Caco-2 (cell line): Measurements from ENCODE around the gene DIRAS1. TPM values are rescaled to one million over a fixed set of nuclear protein-coding genes. Genes with fewer than 3 reads are reported as not detected.
"Not testable (repeated sequence)": the region's sequence is repeated elsewhere in the genome, so short reads cannot be mapped to it uniquely, and the experiment has no call there.

Experiments used
- BruUV-seq: library from RNA; stranded (reverse); fragments of 400-500 nt; replicated peaks from 2 replicates; lab custom pipeline; 2021; lab: Mats Ljungman, UMichigan
- CTCF ChIA-PET: fragments of 300-600 bp; sonication (Branson Sonifier 250); formaldehyde crosslinking; loops from one replicate; lab custom pipeline; 2022; ENCODE audit warnings: antibody characterized with exemption; lab: Charles Lee
- POLR2A ChIA-PET: fragments of 300-600 bp; sonication (Branson Sonifier 250); formaldehyde crosslinking; loops from one replicate; lab custom pipeline; 2022; ENCODE audit warnings: antibody characterized with exemption; lab: Charles Lee
- DNase-seq, 2 experiments: peaks; one replicate each; pipeline versions ENCODE4 v3.0.0 to v3.0.0-alpha.2; 2020 to 2022
- H3K27me3 ChIP-seq: replicated peaks from 2 replicates; pipeline ENCODE4 v1.6.0; 2011; ENCODE audit warnings: low read length; ENCODE audit not compliant: control insufficient read depth, insufficient read depth
- H3K36me3 ChIP-seq: 2 replicates; pipeline ENCODE4 v1.5.1; 2011; ENCODE audit warnings: low read length; ENCODE audit not compliant: control insufficient read depth, insufficient read depth
- H3K4me1 ChIP-seq: fragments of 250-450 bp; sonication (Bioruptor Pico); 2 replicates; pipeline ENCODE4 v1.5.1; 2020; ENCODE audit warnings: mild to moderate bottlenecking
- H3K4me3 ChIP-seq: 2 replicates; pipeline ENCODE4 v1.5.1; 2011; ENCODE audit warnings: low read depth, mild to moderate bottlenecking, control low read depth, low read length
- H3K9me3 ChIP-seq: fragments of 250-450 bp; sonication (Bioruptor Pico); 2 replicates; pipeline ENCODE4 v1.5.1; 2020; ENCODE audit warnings: mild to moderate bottlenecking, moderate library complexity
- H3K27ac Mint-ChIP-seq: one replicate; pipeline ENCODE4 v1.8.0; 2022; ENCODE audit warnings: mixed read lengths; ENCODE audit not compliant: unreplicated experiment
- H3K27me3 Mint-ChIP-seq: one replicate; pipeline ENCODE4 v1.8.0; 2022; ENCODE audit warnings: mixed read lengths; ENCODE audit not compliant: insufficient read depth, unreplicated experiment
- H3K36me3 Mint-ChIP-seq: one replicate; pipeline ENCODE4 v1.8.0; 2022; ENCODE audit warnings: mild to moderate bottlenecking, mixed read lengths; ENCODE audit not compliant: insufficient read depth, unreplicated experiment
- H3K4me1 Mint-ChIP-seq: one replicate; pipeline ENCODE4 v1.8.0; 2022; ENCODE audit warnings: low read depth, mixed read lengths; ENCODE audit not compliant: unreplicated experiment
- H3K4me3 Mint-ChIP-seq: one replicate; pipeline ENCODE4 v1.8.0; 2022; ENCODE audit warnings: mild to moderate bottlenecking, moderate library complexity, mixed read lengths; ENCODE audit not compliant: unreplicated experiment
- H3K9me3 Mint-ChIP-seq: one replicate; pipeline ENCODE4 v1.8.0; 2022; ENCODE audit warnings: mixed read lengths; ENCODE audit not compliant: unreplicated experiment
- CTCF ChIP-seq, 2 experiments: fragments of 200-600 bp in 1 of 2; IDR thresholded peaks; 1 replicate in 1 of 2; 2 replicates in 1 of 2; pipeline versions ENCODE4 v1.5.1 to v1.8.0; 2011 to 2022; ENCODE audit warnings: antibody characterized with exemption in 1 of 2, control low read depth in 1 of 2, inconsistent platforms in 1 of 2, low read depth in 1 of 2, low read length in 1 of 2, mild to moderate bottlenecking in 1 of 2, moderate library complexity in 1 of 2; ENCODE audit not compliant: insufficient read depth in 1 of 2, severe bottlenecking in 1 of 2, unreplicated experiment in 1 of 2
- intact Hi-C: fragments of 100-400 bp; cut with micrococcal nuclease; formaldehyde crosslinking; loops from one replicate; pipeline ENCODE4 v1.10.0; 2022; ENCODE audit not compliant: unreplicated experiment
- total RNA-seq: library from RNA; stranded (reverse); gene quantifications from 2 replicates; pipeline ENCODE4 v1.2.3, GENCODE V29; 2022

Gene DIRAS1
- total RNA-seq, 1 experiment from 2014 or later: 2.3 TPM

- H3K4me1 ChIP-seq: no peaks in the 10 kb centered on the region
- Mint-ChIP-seq H3K36me3 (no peaks in the 10 kb centered on the region), H3K27ac (no peak overlapping the region), H3K4me1 (no peaks in the 10 kb centered on the region), H3K27me3 (no peaks in the 10 kb centered on the region), H3K9me3 (no peaks in the 10 kb centered on the region), H3K4me3 (no peak overlapping the region)
- no peak overlapping the region for H3K4me3 ChIP-seq
- BruUV-seq: no TSS peak
- DNase-seq: no peak
- H3K36me3 ChIP-seq: no peaks in the 10 kb centered on the region
- TF ChIP-seq CTCF (IDR thresholded peaks at IDR 0.05; ENCODE audit: insufficient read depth in 1 of 2, low read depth in 1 of 2, low read length in 1 of 2, severe bottlenecking in 1 of 2, unreplicated experiment in 1 of 2): no peak
- CTCF ChIA-PET: no interaction called here
- no peaks in the 10 kb centered on the region for H3K9me3 ChIP-seq
- H3K27me3 ChIP-seq: no peaks in the 10 kb centered on the region
- POLR2A ChIA-PET: no interaction called here
- intact Hi-C loops: no loop called here
Observed at GRCh38 chr19:2680808-2681207, 40.4 kb downstream of the DIRAS1 start.

- ChIA-PET POLR2A (no interaction called here), CTCF (no interaction called here)
- no peak for TF ChIP-seq CTCF (IDR thresholded peaks at IDR 0.05; ENCODE audit: insufficient read depth in 1 of 2, low read depth in 1 of 2, low read length in 1 of 2, severe bottlenecking in 1 of 2, unreplicated experiment in 1 of 2)
- H3K27me3 ChIP-seq: no peaks in the 10 kb centered on the region
- no peak overlapping the region for H3K27ac Mint-ChIP-seq
- no peaks in the 10 kb centered on the region for H3K36me3 ChIP-seq
- H3K4me3 Mint-ChIP-seq: no peak overlapping the region
- no peaks in the 10 kb centered on the region for H3K4me1 ChIP-seq
- peaks cover 2% of the 10 kb centered on the region for H3K27me3 Mint-ChIP-seq
- H3K4me3 ChIP-seq: no peak overlapping the region
- intact Hi-C loops: no loop called here
- H3K9me3 Mint-ChIP-seq: no peaks in the 10 kb centered on the region
- no peaks in the 10 kb centered on the region for H3K4me1 Mint-ChIP-seq
- no TSS peak for BruUV-seq
- H3K36me3 Mint-ChIP-seq: no peaks in the 10 kb centered on the region
- H3K9me3 ChIP-seq: no peaks in the 10 kb centered on the region
- no peak for DNase-seq
Observed at GRCh38 chr19:2679439-2679838, 41.7 kb downstream of the DIRAS1 start.

GRCh38 chr19:2678948-2679347, 42.2 kb downstream of the DIRAS1 start:
- H3K4me1 ChIP-seq, DNase-seq, H3K27me3 ChIP-seq, H3K4me3 ChIP-seq, BruUV-seq, H3K27ac Mint-ChIP-seq, H3K4me3 Mint-ChIP-seq, H3K36me3 Mint-ChIP-seq, H3K9me3 Mint-ChIP-seq, CTCF ChIA-PET, H3K4me1 Mint-ChIP-seq, intact Hi-C loops, H3K27me3 Mint-ChIP-seq, H3K9me3 ChIP-seq, POLR2A ChIA-PET, H3K36me3 ChIP-seq: not testable (repeated sequence)
